GM21367 (cell line): Measurements from ENCODE around the gene MAGEF1.

Experiments used
- ATAC-seq: cut with Tn5 transposase; IDR thresholded peaks from one replicate; pipeline ENCODE4 v1.9.1; 2021; ENCODE audit not compliant: unreplicated experiment

Gene MAGEF1

DNA sequence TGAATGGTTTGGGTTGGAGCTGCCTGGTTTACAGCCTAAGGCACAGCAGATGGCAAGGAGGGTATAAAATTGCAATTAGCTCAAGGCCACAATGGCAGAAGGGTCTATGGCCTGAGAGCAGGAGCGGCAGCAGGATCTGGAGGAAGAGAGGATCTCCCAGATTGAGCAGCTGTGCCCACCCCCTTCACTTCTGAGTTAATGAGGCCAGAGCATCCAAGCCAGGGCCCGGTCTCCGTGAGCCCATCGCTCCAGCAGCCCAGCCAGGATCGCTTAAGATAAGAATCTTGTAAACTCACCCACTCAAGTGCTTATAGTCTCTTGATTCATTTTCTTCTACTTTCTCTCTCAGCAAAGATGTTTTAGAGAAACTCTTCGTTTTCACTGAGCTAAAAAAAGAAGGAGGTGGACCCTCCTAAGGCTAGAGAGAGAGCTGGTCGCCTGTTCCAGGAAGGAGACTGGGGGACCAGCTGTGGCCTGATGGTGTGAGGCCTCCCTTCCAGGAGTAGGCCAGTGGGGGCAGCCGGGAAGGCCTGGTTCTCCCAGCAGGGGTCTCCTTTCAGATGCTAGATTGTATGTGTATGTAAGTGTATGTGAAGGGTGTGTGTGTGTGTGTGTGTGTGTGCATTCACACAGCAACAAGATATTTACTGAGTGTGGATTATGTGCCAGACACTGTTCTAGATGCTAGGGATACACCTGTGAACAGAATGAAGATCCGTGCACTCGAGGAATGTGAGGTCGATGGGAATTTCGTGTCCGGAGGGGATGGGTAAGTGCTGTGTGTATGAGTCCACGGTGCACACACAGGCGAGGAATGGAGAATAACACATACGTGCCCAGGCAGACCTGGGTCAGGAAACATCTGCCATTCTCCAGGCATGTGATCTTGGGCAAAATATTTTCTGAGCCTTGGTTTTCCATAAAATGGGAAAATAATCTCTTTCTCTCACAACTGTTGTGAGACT lies 18.6 kb downstream of the MAGEF1 start:
- no peak for ATAC-seq

DNA sequence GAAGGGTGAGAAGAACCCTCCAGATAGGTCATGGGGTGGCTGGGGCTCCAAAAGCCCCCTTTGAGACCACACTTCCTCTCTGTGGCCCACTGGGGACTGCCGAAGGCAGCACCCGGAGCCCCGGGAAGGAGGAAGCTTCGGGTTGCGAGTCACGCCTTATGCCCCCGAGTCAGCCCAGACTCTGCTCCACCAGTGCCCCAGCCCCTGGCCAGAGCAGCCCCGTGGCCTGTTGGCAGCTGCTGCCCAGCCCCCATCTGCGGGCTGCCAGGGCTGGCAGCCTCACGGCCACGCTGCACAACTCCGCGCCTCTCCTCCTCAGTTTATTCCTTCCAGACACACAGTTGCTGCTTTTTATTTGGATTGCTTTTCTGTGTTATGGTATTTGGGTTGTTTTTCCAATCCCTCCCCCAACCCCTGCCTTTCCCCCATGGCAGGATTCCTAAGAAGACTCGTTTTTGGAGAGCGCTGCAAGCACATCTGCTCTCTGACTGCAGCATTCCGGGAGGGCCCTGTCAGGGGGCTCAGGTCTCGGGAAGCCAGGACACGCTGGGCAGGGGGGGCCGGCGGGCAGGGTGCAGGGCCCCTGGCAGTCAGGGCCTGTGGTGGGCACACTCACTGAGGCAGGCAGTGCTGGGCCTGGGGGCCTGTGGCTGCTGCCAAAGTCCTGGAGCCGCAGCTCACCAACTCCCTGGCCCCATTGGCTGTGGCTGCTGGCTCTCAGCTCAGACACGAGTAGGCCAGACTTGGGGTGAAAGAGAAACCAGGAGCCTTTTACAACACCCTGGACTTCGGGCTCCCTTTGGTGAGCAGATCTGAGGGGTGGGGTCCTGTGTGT lies 20.2 kb downstream of the MAGEF1 start:
- no peak for ATAC-seq

DNA sequence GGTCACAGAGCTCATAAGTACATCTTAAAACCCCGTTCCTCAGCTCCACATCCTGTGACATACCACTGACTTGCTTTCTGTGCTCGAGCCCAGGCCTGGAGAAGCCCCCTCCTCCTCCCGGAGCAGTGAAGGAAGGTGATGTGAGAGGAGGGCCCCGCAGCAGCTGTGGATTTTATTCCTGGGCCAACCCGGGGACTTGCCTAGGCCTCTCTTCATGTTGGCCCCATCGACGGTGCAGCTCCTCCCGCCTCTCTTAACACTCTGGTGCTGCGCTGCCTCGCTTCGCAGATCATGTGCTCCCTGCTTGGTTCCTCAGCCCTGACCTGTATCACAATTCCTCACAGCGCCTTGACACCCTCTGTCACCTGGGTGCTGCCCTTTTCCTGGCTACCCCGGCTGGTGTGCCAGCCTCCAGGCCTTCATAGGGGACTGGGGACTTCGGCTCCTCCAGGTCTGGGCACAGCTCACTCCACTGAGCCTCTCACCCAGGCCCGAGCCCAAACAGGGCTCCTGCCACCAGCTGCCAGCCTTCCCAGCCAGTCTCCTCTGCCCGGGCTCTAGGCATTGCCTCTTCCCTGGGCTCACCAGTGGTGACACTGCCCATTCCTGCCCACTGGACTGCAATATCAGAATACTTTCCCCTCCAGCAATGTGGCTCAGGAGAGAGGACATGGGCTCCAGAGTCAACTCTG lies 21.5 kb downstream of the MAGEF1 start:
- ATAC-seq: no peak

DNA sequence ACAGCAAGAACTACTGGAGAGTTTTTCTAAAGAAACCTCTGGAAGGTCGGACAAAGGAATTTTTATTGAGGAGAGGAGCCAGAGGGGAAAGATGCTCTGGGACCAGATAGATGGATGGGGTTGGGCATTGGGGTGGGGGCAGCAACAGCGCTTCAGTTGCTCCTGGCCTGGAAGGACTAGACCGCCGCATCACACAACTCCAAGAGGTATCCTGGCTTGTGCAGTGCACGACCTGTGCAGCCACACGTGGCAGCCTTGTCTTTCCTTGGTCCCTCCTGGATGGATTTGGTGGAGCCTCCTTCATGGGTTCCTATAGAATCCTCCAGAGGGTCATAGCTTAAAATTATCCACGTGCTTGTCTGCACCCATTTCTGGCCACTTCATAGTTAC lies 23.0 kb downstream of the MAGEF1 start:
- ATAC-seq: no peak

DNA sequence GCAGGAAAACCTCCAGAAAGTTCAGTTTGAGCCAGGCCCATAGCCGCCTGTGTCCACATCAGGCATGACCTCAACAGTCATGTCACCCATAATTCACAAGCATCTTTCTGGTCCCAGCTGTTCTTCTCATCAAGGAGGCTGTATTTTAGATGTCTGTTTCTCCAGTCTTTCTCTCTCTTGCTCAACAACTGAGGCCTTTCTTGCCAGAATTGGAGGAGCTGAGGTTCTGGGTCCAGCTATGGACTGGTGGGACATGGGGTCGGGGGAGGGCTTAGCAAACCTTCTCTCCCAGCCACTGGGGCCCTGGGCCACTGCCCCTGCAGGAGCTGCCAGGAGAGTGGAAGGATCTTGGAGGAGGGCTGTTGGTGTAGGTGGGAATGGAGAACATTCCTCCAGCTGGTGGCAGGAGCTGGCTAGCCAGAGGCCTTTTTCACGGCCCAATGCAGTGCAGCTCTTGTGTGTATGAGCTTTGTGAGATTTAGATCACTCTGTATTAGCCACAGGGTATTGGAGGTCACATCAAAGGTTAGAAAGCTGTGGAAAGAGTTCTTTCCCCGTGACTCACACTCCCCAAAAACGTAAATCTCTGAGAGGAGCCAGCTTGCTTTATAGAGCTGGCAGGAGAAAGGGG lies 23.5 kb downstream of the MAGEF1 start:
- no peak for ATAC-seq

DNA sequence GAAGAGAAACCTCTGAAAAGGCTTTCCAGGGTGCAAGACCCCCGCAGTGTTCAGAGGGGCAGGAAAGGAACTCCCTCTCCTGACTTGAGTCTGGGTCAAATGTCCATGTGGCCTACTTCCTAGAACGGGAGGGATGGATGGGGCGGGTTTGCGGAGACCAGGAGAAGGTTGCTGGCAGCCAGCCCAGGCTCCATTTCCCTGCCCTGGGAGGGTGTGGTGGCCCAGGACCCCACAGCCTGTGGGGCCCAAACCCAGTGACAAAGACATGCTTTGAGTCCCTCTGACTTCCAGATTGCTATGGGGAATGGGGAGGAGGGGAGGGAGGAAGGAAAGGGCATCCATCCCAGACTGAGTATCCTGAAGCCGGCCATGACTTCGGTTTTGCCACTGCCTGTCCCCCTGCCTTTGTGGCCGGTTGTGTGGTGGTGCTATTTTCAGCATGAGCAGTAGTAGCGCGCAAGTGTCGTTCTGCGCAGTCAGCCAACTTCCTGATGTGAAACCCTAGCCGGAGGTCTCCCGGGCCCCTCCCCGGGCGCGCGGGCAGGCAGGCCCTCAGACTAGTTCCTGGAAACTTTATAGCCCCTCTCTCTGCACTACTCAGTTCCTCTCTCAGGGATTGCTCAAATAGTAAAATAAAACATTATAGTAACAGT lies 24.4 kb downstream of the MAGEF1 start:
- ATAC-seq: no peak

DNA sequence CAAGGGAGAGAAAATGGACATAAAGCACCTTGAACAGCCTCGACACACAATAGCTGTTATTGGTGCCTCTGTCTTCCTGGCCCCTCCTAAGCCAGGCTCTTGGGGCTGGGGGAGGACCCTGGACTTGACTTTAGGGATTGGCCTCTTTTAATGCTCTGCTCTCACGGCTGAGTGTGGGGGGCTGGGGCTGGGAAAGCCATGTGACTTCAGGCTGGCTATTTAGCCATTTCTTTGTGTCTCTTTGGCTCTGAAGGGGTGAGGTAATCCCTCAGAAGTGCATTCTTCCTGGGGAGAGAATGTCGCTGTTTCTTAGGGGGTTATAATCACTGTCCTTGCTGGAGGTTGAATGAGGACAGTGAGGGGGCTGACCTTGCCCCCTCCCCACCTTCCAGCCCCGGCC lies 26.2 kb downstream of the MAGEF1 start:
- ATAC-seq: no peak

DNA sequence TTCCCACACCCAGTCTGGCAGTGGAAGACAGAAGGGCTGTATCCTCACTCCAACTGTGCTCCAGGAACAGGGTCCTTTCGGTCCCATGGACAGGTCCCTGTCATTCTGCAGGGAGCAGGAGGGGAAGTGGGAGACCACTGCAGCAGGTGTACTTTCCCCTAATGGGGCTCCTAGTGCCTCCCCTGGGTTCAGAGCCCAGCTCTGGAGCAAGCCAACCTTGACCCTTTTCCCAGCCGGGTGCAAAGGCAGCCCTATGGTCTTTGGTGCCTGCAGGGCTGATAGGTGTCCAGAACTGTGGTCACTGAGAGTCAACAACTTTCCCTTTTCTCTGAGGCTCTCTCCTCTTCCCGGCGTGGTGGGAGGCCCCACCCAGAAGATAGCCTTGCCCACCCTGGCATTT lies 26.8 kb downstream of the MAGEF1 start:
- ATAC-seq: no peak

DNA sequence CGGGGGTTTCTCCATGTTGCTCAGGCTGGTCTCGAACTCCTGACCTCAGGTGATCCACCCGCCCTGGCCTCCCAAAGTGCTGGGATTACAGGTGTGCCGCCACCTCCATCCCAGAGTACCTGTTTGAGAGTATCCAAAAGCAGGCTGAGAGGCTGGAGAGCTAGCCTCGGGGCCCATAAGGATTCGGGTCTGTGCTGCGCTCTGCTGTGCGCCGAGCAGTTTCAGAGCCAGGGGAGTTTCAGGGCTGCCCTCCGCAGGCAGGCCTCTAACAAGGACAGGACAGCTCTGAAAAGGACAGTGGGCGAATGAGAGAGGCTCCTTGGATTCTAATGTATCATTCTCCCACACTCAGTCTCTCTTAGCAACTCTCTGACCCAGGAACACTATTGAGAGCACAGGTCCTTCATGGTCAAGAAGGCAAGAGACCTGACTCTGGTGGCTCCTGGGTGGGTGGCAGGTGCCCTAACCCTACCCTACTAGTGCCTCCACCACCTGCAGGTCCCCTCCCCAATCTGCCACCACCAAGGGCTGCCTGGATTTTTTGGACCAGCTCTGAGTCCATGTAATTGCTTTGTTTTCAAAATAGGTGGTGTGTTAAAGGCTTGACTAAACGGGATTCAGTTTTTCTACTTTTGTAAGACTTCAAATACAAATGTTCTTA lies 27.8 kb downstream of the MAGEF1 start:
- no peak for ATAC-seq

DNA sequence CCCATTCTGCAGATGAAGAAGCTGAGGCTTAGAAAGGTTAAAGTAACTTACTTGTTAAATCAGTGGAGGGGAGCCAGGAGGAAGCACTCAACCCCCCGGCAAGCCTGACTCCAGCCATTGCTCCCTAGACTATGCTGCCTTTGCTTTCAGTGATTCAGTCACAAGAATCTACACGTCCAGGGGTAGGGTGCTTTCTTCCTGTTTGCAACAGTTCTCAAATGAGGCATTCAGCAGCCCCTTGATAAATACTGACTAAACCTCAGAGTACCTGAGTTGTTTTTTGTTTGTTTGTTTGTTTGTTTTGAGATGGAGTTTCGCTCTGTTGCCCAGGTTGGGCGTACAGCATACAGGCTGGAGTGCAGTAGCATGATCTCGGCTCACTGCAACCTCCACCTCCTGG lies 28.6 kb downstream of the MAGEF1 start:
- ATAC-seq: no peak

DNA sequence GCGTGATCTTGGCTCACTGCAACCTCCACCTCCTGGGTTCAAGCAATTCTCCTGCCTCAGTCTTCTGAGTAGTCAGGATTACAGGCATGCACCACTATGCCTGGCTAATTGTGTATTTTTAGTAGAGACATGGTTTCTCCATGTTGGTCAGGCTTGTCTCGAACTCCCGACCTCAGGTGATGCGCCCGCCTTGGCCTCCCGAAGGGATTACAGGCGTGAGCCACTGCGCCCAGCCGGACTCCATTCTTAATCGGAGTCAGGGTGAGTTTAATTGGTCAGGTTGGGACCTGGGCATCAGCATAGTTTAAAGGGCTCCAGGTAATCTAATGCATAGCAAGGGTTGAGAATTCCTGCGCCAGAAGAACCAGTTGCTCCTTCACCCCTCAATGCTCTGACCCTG lies 29.2 kb downstream of the MAGEF1 start:
- ATAC-seq: no peak

DNA sequence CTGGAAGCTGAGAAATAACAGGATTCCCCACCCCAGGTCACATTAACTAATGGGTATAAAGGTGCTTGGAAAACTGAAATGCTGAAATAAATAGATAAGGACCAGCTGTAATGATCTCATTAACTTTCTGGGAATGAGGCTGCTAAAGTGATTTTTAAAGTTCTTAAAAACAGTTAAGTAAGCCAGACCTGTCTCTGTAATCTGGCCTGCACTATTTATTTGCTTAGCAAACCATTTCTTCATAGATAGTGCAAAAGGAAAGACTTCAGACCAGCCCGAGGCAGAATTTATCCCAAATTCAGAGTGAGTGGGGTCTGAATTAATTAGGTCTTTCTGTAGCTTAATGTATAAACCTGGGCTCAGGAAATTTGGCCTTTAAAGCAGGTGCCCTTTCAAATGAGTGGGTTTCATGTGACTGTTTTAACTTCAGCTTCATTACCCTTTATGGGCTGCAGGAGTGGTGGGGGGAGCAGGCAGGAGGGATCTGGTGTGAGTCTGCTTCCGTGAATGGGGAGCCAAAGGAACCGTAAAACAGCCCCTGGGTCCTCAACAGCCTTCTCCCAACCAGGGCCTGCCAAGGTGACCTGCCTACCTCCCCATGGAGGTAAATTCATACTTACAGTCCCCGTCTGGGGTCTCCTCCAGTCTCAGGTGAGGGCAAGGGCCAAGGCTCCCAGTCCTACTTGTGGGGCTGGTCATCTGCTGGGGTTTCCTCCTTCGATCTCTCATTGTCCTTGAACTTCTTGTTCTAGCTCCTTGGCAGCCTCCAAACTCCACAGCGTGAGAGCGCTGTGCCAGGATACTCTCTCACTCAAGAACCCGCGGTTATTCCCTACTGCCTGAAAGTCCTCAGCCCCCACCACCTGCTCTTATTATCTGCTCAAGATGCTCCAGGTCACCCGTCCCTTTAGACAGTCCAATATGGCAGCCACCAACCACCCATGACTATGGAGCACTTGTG lies 31.2 kb downstream of the MAGEF1 start:
- ATAC-seq: no peak

DNA sequence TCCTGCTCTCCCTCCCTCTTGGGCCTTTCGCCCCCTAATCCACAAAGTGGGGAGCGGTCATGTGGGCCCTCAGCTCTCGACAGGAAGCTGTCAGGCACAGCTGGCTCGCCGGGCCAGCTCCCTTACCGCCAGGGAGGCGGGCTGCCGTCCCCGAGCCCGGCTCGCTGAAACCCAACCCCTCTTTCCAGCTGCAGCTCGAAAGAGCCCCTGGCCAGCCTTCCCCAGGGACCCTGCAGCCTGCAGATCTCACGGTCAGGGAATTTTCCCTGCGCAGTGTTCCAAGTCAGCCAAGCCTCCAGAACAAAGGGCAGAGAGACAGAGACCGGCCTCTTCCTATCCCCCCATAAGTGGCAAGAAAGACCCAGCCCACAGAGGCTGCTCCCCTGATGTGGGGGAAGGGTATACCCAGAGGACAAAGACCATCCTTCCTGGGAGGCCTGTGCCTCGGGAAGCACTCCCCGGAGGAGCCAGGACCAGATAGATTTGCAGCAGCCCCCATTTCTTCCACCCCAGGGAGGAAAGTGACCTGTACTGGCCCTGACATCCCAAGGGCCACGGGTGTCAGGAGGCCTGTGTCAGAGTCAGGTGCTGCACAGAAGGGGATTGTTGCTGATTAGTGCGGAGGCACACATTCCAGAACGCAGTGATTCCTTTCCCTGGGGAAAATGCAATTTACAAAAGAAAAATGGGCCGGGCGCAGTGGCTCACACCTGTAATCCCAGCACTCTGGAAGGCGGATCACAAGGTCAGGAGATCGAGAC lies 32.6 kb downstream of the MAGEF1 start:
- no peak for ATAC-seq

DNA sequence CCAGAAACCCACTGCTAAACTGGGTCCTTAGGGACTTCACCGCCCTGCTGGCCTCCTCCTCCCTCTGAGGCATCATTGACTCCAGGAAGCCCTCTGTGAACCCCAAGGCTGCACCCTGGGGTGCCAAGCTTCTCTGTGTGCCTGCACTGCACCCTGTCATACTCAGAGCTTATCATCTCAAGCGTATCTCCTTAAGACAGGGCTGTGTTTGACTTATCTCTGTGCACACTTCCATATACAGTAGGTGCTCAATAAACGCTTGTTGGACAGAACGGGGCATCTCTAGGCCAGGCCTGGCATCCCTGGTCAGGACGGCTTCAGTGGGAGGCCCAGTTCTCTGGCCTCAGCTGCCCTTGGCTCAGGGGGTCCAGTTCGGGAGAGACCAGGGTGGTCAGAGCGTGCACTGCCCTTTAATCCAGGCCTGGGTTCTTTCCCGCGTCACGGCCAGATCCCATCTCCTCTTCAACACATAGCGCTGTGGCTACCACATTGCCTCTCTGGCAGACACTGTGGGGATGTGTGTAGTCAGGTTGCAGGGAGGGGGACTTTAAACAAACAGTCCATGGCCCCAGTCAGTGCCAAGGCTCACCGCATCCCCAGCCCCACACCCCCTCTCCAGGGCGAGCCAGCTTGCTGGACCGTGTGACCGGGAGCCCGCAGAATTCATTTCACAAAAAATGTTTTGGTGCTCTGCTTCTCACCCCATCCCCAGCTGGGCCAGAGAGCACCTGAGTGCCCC lies 33.4 kb downstream of the MAGEF1 start:
- no peak for ATAC-seq

DNA sequence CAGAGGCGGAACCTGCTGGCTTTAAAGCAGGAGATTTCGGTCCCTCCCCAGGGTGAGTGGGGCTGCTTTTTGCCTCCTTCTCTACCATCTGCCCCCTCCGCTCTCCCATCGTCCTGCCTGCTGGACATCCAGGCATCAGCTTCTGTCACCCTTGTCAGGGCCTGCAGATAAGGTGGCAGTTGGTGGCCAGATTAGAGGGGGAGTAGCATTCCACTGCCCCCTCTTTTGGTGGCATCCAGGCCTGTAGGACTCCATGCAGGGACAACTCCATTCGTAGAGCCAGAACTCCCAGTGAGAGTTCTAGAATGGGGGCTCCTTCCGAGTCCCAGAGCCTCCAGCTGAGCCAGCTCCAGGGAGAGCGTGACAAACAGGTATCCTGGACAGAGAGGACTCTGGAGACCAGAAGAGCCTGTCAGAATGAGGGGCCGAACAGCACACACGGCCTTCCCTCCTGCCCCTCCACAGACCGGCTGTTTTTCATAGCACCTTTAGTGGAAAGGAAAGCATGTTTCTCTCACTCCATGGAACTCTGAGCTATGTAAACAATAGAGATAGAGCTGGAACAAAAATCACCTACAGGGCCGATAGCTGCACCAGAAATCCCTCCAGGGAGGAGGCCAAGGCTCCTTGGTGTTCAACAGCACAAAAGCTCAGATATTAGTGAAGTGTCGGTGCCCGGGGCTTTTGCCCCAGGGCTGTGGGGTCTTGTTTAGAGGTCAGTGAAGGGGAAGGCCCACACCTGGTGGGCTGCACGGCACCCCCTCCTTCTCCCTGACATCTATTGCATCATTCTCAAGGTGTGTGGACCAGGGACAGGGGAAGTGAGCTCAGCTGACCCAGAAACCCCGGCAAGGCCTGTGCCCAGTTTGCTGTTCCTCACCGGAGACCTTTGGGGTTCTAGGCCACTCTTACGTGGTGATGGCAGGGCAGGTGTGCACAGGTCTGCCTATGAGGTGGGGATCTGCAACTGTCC lies 34.2 kb downstream of the MAGEF1 start:
- ATAC-seq: no peak

DNA sequence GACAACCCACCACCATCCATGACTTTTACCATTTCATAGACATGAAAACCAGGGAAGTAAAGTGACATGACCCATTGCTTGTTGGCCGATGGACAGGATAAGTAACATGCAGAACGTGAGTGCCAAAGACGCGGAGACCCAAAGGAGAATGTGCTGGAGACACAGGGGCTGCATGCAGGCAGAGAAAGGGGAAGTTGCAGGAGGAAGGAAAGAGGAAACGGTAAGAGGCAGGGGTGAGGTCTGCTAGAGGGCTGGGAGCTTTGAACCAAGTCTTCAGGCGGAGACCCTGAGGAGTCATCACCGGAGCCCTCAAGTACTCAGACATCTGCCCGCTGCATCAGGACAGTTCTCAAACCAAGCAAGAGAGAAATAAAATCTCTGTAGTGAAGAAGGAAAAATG lies 34.9 kb downstream of the MAGEF1 start:
- no peak for ATAC-seq
